GM18870 (cell line): ENCODE data around the gene CDS2.

Experiments
- ATAC-seq: cut with Tn5 transposase; IDR thresholded peaks from one replicate; pipeline ENCODE4 v1.9.1; 2021; ENCODE audit warnings: moderate library complexity; ENCODE audit not compliant: unreplicated experiment

Gene CDS2

GRCh38 chr20:5205348-5206210 is 78.8 kb downstream of the CDS2 start:
- ATAC-seq, result peak; percentile 77

GRCh38 chr20:5207138-5207537 is 80.3 kb downstream of the CDS2 start:
- no peak for ATAC-seq

- no peak for ATAC-seq
Observed at GRCh38 chr20:5211803-5212714, 85.3 kb downstream of the CDS2 start.

- no peak for ATAC-seq
Observed at GRCh38 chr20:5212907-5213487, 86.2 kb downstream of the CDS2 start.

- no peak for ATAC-seq
Observed at GRCh38 chr20:5214826-5215225, 88.0 kb downstream of the CDS2 start.

GRCh38 chr20:5215672-5216304 is 89.0 kb downstream of the CDS2 start:
- no peak for ATAC-seq

GRCh38 chr20:5216663-5217062 is 89.9 kb downstream of the CDS2 start:
- no peak for ATAC-seq

- ATAC-seq, result no peak
Observed at GRCh38 chr20:5217616-5218015, 90.8 kb downstream of the CDS2 start.

- ATAC-seq, result no peak
Observed at GRCh38 chr20:5220321-5221060, 93.7 kb downstream of the CDS2 start.

- no peak for ATAC-seq
Observed at GRCh38 chr20:5221061-5221430, 94.2 kb downstream of the CDS2 start.

- no peak for ATAC-seq
Observed at GRCh38 chr20:5222919-5223634, 96.3 kb downstream of the CDS2 start.

- no peak for ATAC-seq
Observed at GRCh38 chr20:5230544-5230943, 103.7 kb downstream of the CDS2 start.

GRCh38 chr20:5234158-5234557 is 107.3 kb downstream of the CDS2 start:
- ATAC-seq, result no peak

- ATAC-seq, result no peak
Observed at GRCh38 chr20:5234978-5235377, 108.2 kb downstream of the CDS2 start.
